Spinal cord (tissue), 10 donors: ENCODE results near the gene TNNI2. TPM values are rescaled to one million over a fixed set of nuclear protein-coding genes. Genes with fewer than 3 reads are reported as not detected.

Experiments used
- DNase-seq, 6 donors: peaks; one replicate each; pipeline versions ENCODE4 v3.0.0 to v3.0.0-alpha.2; 2013 to 2015; ENCODE audit warnings: low spot score in 6 of 6, low read depth in 4 of 6
- H3K27ac ChIP-seq: one replicate; pipeline ENCODE4 v1.5.1; 2013; ENCODE audit warnings: low read depth, low read length, control low read depth
- H3K27me3 ChIP-seq: one replicate; pipeline ENCODE4 v1.6.1; 2013; ENCODE audit warnings: low read length; ENCODE audit not compliant: control insufficient read depth, insufficient read depth
- H3K36me3 ChIP-seq: one replicate; pipeline ENCODE4 v1.6.1; 2013; ENCODE audit warnings: low read length; ENCODE audit not compliant: control insufficient read depth, insufficient read depth
- H3K4me1 ChIP-seq: one replicate; pipeline ENCODE4 v1.6.1; 2013; ENCODE audit warnings: low read length; ENCODE audit not compliant: control insufficient read depth, insufficient read depth
- H3K4me3 ChIP-seq: one replicate; pipeline ENCODE4 v1.5.1; 2013; ENCODE audit warnings: low read depth, low read length, control low read depth
- H3K9me3 ChIP-seq: one replicate; pipeline ENCODE4 v1.6.1; 2013; ENCODE audit warnings: low read length; ENCODE audit not compliant: control insufficient read depth, insufficient read depth
- WGBS: methylation state at CpG from one replicate; pipeline ENCODE4 v1.1.5; 2013; ENCODE audit warnings: missing lambda C conversion rate; ENCODE audit not compliant: insufficient coverage; 5-methylcytosine and 5-hydroxymethylcytosine counted together
- polyA plus RNA-seq, 2 donors: library from polyadenylated mRNA; unstranded; fragments of 120-200 nt; gene quantifications; one replicate each; pipeline ENCODE4 v1.2.1, GENCODE V29; 2013; ENCODE audit not compliant: insufficient read length in 2 of 2
- total RNA-seq, 2 donors: library from RNA; depleted of rRNA in 1 of 2; stranded (reverse); fragments of 120-200 nt in 1 of 2; fragments of >200 nt in 1 of 2; gene quantifications; one replicate each; pipeline versions ENCODE4 v1.2.3 to v1.2.4, GENCODE V29; 2013 to 2014
- donor health status: healthy.

TNNI2 gene
- total and polyA plus RNA-seq, 4 donors: 0.35 to 9.4 (median 1.4) TPM

GRCh38 chr11:1832211-1832919 is 6.4 kb upstream of the TNNI2 start:
- Histone ChIP-seq H3K27ac (no peak overlapping the region), H3K4me3 (no peak overlapping the region), H3K9me3 (no peaks in the 10 kb centered on the region), H3K27me3 (peaks cover 8% of the 10 kb centered on the region), H3K4me1 (peaks cover 51% of the 10 kb centered on the region), H3K36me3 (no peaks in the 10 kb centered on the region)
- WGBS: 12% methylated on average over 40 of the region's 40 CpGs
- DNase-seq: peak in 2 of 6 donors; percentile 36 to 61

- Histone ChIP-seq H3K36me3 (no peaks in the 10 kb centered on the region), H3K4me3 (no peak overlapping the region), H3K9me3 (no peaks in the 10 kb centered on the region), H3K27me3 (peaks cover 8% of the 10 kb centered on the region), H3K4me1 (peaks cover 51% of the 10 kb centered on the region), H3K27ac (no peak overlapping the region)
- peak in 2 of 6 donors; percentile 51 to 84 for DNase-seq
- WGBS: 45% methylated on average over 17 of the region's 17 CpGs
Measured at GRCh38 chr11:1832920-1833295, 5.9 kb upstream of the TNNI2 start.

GRCh38 chr11:1834062-1834610 is 4.6 kb upstream of the TNNI2 start:
- Histone ChIP-seq H3K36me3 (no peaks in the 10 kb centered on the region), H3K27ac (no peak overlapping the region), H3K9me3 (no peaks in the 10 kb centered on the region), H3K4me1 (peaks cover 48% of the 10 kb centered on the region), H3K27me3 (peaks cover 8% of the 10 kb centered on the region), H3K4me3 (no peak overlapping the region)
- DNase-seq: no peak
- WGBS: 94% methylated on average over 9 of the region's 14 CpGs

GRCh38 chr11:1834779-1835670 is 3.8 kb upstream of the TNNI2 start, which contains the start of gene SYT8:
Gene SYT8, plus strand, starts transcription at chr11:1834990. Its CDS starts 116 bp downstream, at chr11:1835106.
- Histone ChIP-seq H3K27ac (no peak within 1 kb of the TSS), H3K27me3 (peaks cover 8% of the 10 kb centered on the region), H3K36me3 (no peaks in the 10 kb centered on the region), H3K4me1 (peaks cover 45% of the 10 kb centered on the region), H3K4me3 (no peak within 1 kb of the TSS), H3K9me3 (no peaks in the 10 kb centered on the region)
- WGBS: 88% methylated on average over 24 of the region's 26 CpGs
- DNase-seq: peak in 1 of 6 donors; percentile 15

GRCh38 chr11:1835671-1836010 is 3.1 kb upstream of the TNNI2 start:
- Histone ChIP-seq H3K36me3 (no peaks in the 10 kb centered on the region), H3K4me1 (peaks cover 39% of the 10 kb centered on the region), H3K27me3 (peaks cover 6% of the 10 kb centered on the region), H3K9me3 (no peaks in the 10 kb centered on the region), H3K4me3 (no peak overlapping the region), H3K27ac (no peak overlapping the region)
- DNase-seq: no peak
- 87% methylated on average over 12 of the region's 12 CpGs for WGBS

GRCh38 chr11:1836011-1836945 is 2.5 kb upstream of the TNNI2 start:
- no peak overlapping the region for H3K27ac ChIP-seq
- H3K36me3 ChIP-seq: no peaks in the 10 kb centered on the region

GRCh38 chr11:1837171-1838076 is 1.4 kb upstream of the TNNI2 start:
- no peaks in the 10 kb centered on the region for H3K36me3 ChIP-seq
- H3K4me1 ChIP-seq: peaks cover 24% of the 10 kb centered on the region
- peak in 4 of 6 donors; percentile 29 to 83 (median 55) for DNase-seq
- no peaks in the 10 kb centered on the region for H3K27me3 ChIP-seq
- no peak overlapping the region for H3K27ac ChIP-seq
- H3K9me3 ChIP-seq: no peaks in the 10 kb centered on the region
- 43% methylated on average over 38 of the region's 38 CpGs for WGBS
- no peak overlapping the region for H3K4me3 ChIP-seq

More at GRCh38 chr11:1836011-1836945, 2.5 kb upstream of the TNNI2 start:
- WGBS: 91% methylated on average over 41 of the region's 43 CpGs
- Histone ChIP-seq H3K4me3 (no peak overlapping the region), H3K4me1 (peaks cover 35% of the 10 kb centered on the region), H3K9me3 (no peaks in the 10 kb centered on the region), H3K27me3 (peaks cover 6% of the 10 kb centered on the region)
- no peak for DNase-seq

GRCh38 chr11:1838077-1838425 is 730 bp upstream of the TNNI2 start:
- Histone ChIP-seq H3K27me3 (no peaks in the 10 kb centered on the region), H3K9me3 (no peaks in the 10 kb centered on the region), H3K4me3 (no peak overlapping the region), H3K36me3 (no peaks in the 10 kb centered on the region), H3K4me1 (peaks cover 18% of the 10 kb centered on the region), H3K27ac (no peak overlapping the region)
- 67% methylated on average over 17 of the region's 17 CpGs for WGBS
- DNase-seq: no peak
